GM18517 (cell line): ENCODE data around the gene CFHR3.
"Not testable (repeated sequence)": the region's sequence is repeated elsewhere in the genome, so short reads cannot be mapped to it uniquely, and the experiment has no call there.

Source experiments
- ATAC-seq: cut with Tn5 transposase; IDR thresholded peaks from one replicate; pipeline ENCODE4 v1.9.1; 2021; ENCODE audit warnings: mild to moderate bottlenecking, moderate library complexity; ENCODE audit not compliant: unreplicated experiment

CFHR3 gene

DNA sequence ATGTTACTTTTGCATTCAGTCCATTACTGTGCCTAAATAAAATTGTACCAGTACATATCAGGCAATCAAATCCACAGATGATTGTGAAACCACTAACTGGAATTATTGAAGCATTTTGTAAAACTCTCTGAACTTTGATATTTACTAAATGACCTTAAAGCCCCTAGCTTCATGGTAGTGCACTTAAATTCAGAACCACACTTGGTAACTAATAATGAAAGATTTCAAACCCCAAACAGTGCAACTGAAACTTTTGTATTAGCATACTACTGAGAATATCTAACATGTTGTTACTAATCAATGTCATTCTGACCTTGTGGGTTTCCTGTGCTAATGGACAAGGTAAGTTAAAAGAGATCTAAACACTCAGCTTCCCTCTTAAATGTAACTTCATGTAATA, at the start of gene CFHR3:
CFHR3 (plus strand) TSS at position 238 of the 400 bp plus-strand sequence; CDS start at position 285, 47 bp downstream.
- ATAC-seq = no peak

DNA sequence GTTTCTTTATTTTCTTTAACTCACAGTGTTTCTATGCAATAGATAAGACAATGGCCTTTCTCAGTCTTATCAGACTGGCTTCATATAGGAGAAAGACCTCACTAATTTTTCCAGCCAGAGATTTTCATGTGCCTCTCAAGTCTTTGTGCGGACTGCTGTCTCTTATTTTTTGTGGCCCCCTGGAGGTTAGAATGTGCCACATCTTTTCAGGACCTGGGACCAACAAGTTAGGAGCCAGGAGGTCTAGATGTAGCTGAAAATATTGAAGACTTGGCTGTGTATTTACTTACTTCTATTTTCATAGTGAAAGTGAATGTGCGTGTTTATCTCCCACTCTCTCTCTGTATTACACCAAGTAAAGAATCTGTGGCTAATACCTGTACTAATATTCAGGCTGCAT, 42.1 kb upstream of the CFHR3 start:
- no peak for ATAC-seq

DNA sequence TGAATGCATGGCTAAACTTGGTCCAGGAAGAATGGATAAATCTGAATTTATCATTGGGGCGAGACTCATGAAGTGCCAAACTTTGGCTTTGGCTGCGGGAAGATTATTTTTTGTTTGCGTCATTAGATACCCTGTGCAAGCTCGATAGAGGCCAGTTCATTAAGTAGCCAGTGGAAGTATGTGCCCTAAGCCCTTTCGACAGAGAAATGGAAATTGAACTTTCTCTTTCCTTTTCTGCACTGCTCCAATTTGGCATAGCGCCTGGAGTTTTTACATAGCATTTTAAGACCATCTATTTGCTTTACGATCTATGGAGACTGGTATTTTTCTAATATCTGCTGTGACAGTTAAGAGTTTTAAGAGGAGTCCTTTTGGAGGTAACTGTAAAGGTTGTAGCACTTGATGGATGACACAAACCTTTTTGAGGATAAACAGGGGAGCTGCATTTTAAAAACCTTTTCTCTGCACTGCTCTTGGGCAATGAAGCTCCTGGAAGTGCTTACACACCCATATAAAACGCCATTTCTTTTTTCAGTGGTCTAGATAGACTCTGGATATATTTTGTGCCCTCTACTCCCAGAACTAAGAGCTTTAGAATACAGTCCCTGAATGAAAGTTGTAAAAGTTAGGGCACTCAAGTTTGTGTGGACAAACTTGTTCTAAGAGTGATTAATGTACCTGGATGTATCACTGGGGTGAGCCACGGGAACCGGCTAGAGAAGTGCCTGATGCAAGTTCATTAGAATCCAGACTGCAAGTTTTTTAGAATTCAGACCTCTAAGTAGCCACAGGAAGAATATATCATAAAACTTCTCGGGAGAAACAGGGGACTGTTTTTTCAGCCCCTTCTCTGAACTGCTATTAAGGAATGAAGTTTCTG, 41.3 kb upstream of the CFHR3 start:
- ATAC-seq = no peak

DNA sequence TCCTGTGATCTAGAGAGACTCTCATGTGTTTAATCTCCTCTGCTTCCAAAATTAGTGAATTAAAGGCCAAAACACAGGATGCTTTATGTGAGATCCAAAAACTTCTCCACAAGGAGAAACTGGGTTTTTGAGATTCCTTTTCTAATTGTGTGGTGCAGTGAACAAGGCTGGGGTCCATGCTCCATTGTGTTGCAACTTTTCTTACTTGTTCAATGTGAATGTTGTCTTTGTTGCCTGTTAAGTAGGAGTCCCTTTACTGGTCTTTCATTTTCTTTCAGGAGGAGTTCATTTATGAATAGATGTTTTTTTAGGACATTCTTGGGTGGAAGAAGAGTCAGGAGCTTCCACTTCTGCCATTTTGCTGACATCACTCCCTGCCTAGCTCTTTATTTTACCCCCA, 40.6 kb upstream of the CFHR3 start:
- ATAC-seq = no peak

DNA sequence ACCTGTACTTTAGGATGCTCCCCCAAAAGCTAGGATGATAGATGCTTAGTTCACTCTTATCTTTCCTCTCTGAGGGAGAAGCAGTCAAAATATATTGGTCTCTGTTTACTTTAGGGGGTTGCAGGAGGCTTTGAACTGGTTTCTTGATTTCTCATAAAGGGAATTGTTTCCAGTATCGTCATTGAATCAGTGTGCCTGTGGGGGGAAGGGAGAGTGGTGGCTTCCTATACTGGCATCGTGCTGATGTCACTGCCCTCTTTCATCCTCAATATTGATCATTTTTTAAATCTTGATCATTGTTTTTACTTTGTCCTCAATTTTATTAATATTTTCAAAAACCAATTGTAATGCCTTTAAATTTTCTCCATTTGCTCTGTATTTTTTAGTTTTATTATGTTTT, 40.2 kb upstream of the CFHR3 start:
- ATAC-seq = no peak

DNA sequence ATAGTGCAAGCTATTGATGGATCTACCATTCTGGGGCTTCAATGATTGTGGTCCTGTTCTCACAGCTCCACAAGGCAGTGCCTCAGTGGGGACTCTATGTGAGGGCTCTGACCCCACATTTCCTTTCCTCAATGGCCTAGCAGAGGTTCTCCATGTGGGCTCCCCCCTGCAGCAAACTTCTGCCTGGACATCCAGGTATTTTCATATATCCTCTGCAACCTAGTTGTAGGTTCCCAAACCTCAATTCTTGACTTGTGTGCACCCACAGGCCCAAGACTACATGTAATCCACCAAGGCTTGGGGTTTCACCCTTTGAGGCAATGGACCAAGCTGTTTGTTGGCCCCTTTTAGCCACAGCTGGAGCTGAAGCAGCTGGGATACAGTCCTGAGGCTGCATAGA, 35.9 kb upstream of the CFHR3 start:
- ATAC-seq = no peak

DNA sequence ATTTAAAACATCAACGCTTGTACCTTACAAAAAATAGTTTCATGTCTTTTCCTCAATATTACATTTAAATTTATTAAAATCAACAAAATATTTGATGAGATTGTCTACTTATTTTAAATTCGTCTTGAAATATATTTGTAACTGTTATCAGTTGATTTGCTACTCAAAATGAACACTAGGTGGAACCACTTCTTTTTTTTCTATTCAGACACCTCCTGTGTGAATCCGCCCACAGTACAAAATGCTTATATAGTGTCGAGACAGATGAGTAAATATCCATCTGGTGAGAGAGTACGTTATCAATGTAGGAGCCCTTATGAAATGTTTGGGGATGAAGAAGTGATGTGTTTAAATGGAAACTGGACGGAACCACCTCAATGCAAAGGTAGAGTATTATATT, 31.4 kb upstream of the CFHR3 start:
- peak; percentile 89 for ATAC-seq

DNA sequence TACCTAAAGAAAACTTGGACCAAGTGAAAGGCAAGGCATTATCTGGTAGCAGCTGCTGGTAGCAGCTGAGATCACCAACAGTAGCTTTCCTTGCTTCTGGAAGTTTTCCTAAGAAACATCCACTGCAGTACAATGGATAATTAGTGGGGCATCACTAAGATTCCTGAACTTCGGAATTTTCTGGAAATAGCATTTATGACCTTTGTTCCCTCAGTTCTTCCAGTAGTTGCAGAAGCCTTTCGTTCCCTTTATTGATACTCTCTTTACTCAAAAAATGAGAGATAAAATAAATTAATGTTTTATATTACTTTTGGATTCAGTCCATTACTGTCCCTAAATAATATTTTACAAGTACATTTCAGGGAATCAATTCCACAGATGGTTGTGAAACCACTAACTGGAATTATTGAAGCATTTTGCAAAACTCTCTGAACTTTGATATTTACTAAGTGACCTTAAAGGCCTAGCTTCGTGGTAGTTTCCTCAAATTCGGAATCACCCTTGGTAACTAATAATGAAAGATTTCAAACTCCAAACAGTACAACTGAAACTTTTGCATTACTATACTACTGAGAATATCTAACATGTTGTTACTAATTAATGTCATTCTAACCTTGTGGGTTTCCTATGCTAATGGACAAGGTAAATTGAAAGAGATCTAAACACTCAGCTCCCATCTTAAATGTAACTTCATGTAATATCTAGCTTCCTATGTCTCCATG, 9.5 kb upstream of the CFHR3 start:
- ATAC-seq = not testable (repeated sequence)

DNA sequence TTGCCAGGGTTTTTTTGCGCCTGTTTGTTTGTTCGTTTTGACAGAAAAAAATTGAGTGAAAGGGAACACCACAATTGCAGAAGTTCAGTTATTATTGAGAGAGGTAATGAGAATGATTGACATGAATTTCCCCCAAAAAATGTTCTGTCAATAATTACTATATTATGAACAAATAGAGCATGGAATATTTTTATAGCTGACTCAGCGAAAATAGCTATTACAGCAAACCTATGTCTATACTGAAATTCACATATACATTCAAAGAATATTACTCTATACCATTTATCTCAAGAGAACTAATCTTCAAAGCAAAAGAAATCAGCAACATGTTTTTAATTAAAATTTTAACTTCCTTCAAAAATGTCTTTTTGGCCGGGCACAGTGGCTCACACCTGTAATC, 4.8 kb upstream of the CFHR3 start:
- not testable (repeated sequence) for ATAC-seq

DNA sequence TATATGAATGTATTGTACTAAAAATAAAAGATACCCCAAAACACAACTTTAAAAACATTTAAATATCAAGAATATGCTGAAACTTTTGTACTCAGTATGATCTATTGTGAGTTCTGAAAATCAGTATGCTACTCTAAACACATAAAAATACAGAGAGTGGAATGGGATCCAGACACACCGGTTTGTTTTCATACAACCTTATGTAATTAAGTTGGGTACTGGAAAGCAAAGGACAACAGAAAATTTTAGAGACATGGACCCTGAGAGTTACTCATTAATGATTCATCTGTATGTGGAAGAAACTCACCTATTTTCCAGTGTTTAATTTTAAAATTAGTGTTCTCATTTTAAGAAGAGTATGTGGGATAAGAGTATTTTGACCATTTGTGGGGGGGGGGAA, 927 bp upstream of the CFHR3 start:
- no peak for ATAC-seq

DNA sequence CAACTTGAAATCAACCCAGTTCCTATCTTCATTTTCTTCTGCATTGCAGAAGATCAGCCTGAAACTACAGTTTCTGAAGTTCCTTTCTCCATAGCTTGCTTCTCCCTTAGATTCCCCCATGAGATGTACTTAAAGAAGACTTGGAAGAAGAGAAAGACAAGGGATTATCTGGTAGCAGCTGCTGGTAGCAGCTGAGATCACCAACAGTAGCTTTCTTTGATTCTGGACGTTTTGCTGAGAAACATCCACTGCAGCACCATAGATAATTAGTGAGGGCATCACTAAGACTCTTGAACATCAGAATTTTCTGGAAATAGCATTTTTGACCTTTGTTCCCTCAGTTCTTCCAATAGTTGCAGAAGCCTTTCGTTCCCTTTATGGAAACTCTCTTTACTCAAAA, 465 bp upstream of the CFHR3 start:
- no peak for ATAC-seq

DNA sequence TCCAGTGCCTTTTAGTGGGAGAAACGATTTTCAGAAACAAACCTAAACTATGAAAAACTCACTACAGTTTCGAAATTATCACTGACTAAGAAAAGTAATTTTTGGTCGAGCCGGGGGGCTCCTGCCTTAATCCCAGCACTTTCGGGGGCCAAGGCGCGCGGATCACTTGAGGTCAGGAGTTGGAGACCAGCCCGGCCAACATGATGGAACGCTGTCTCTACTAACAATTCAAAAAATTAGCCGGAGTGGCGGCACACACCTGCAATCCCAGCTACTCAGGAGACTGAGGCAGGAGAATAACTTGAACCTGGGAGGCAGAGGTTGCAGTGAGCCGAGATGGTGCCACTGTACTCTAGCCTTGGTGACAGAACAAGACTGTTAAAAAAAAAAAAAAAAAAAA, 3.0 kb downstream of the CFHR3 start:
- no peak for ATAC-seq

DNA sequence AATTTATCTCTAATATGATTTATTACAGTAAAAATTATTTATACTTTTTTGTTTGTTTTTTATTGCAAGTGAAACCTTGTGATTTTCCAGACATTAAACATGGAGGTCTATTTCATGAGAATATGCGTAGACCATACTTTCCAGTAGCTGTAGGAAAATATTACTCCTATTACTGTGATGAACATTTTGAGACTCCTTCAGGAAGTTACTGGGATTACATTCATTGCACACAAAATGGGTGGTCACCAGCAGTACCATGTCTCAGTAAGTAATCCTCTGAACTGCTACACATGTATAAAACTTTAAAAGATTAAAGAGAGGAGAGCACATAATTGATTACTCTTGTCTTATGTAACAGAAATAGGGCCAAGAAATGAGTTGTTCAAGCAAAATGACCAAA, 4.5 kb downstream of the CFHR3 start:
- ATAC-seq = no peak

DNA sequence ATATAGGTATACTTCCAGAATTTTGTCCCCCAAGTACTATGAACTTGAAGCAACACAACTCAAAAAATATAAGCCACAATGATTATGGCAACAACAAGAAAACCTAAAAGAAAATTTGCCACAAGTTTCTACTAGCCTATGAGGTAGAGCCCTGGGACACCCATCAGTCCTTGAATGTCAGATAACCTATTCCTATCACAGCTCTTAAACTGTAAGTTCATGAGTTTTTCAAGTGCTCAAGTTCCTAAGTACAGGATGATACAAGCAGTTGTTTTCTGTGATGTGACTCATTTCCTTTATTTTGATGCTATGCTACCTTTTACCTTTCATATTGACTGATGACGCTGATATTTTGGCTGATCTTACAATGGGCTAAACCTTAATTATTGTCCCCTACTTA, 16.6 kb downstream of the CFHR3 start:
- ATAC-seq = not testable (repeated sequence)

DNA sequence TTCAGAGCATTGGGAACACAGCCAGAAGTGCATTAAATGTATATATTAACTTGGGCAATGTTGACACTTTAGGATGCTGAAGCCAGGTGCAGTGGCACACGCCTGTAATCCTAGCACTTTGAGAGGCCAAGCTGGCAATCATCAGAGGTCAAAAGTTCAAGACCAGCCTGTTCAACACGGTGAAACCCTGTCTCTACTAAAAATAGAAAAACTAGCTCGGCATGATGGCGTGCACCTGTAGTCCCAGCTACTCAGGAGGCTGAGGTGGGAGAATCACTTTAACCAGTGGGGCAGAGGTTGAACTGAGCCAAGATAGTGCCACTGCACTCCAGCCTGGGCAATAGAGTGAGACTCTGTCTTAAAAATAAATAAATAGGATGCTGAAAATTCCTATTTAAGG, 19.5 kb downstream of the CFHR3 start:
- ATAC-seq = not testable (repeated sequence)

DNA sequence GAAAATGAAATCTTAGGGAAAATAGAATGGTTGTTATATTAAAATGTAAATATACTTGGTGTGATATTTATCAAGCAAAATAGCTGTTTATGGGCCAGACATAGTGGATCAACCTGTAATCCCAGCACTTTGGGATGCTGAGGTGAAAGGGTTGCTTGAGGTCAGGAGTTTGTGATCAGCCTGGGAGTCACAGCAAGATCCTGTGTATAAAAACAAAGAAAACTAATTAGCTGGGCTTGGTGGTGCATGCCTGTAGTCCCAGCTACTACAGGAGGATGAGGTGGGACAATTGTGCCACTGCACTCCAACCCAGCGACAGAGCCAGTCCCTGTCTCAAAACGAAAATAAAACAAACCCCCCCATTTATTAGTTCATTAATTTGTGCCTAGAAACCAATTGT, 23.3 kb downstream of the CFHR3 start:
- no peak for ATAC-seq

DNA sequence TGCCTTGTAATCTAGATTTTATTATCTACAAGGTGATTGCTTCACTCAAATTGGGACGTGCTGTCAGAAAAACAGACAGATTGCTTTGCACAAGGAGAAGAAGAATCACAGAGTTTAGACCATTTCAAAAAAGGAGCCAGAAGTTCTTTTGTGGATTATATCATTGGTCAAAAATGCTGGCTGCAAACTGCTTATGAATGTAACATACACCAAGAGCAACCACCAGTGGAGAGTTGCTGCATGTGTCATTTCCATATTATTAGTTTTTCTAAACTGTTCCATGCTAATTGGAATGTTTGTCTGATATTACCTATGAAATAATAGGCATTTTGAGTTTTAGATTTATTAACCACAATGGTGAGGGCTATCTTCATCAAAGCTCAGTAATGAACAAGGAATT, 27.3 kb downstream of the CFHR3 start:
- ATAC-seq = not testable (repeated sequence)

DNA sequence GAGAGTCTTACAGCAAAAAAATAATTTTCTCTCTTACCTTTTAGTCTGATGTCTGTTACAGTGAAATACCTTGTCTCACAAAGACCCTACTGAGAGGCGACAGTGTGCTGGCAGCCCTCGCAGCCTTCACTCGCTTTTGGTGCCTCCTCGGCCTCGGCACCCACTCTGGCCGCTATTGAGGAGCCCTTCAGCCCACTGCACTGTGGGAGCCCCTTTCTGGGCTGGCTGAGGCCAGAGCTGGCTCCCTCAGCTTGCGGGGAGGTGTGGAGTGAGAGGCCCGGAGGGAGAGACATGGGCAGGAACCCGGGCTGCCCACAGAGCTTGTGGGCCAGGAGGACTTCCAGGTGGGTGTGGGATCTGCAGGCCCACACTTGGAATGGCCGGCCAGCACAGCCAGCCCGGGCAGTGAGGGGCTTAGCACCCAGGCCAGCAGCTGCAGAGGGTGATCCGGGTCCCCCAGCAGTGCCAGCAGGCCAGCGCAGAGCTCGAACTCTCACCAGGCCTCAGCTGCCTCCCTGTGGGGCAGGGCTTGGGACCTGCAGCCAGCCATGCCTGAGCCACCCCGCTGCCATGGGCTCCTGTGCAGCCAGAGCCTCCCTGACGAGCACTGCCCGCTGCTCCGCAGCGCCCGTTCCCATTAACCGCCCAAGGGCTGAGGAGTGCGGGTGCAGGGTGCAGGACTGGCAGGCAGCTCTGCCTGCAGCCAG, 34.0 kb downstream of the CFHR3 start:
- ATAC-seq = no peak

DNA sequence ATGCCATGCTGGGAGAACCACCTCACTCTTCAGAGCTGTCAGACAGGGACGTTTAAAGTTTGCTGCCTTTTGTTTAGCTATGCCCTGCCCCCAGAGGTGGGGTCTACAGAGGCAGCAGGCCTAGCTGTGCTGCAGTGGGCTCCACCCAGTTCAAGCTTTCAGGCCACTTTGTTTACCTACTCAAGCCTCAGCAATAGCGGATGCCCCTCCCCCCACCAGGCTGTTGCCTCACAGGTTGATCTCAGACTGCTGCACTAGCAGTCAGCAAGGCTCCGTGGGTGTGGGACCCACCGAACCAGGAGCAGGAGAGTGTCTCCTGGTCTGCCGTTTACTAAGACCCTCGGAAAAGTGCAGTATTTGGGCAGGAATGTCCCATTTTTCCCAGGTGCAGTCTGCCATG, 42.8 kb downstream of the CFHR3 start:
- not testable (repeated sequence) for ATAC-seq

DNA sequence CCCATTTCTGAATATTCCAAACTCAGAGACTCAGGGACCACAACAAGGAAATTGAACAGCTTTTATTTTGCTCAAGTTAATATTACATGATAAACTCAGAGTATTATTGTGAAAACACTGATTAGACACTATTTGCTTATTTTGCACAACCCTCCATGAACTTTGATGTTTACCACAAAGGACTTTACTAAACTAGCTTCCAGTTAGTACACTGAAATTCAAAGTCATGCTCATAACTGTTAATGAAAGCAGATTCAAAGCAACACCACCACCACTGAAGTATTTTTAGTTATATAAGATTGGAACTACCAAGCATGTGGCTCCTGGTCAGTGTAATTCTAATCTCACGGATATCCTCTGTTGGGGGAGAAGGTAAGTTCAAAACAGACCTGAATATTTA, 44.9 kb downstream of the CFHR3 start, which contains the start of gene CFHR1:
CFHR1 (plus strand) TSS at position 201 of the 400 bp plus-strand sequence; CDS start at position 315, 114 bp downstream.
- not testable (repeated sequence) for ATAC-seq

DNA sequence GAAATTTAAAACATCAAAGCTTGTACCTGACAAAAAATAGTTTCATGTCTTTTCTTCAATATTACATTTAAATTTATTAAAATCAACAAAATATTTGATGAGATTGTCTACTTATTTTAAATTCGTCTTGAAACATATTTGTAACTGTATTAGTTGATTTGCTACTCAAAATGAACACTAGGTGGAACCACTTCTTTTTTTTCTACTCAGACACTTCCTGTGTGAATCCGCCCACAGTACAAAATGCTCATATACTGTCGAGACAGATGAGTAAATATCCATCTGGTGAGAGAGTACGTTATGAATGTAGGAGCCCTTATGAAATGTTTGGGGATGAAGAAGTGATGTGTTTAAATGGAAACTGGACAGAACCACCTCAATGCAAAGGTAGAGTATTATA, 53.2 kb downstream of the CFHR3 start:
- not testable (repeated sequence) for ATAC-seq
